ENCODE results near the gene IGFBP2. TPM values are rescaled to one million over a fixed set of nuclear protein-coding genes. Genes with fewer than 3 reads are reported as not detected.
A peak's percentile ranks its signal among the peaks of the same experiment; 100 is the strongest.

Gene IGFBP2
- total and polyA plus RNA-seq, 9 of the 15 experiments (the other 6 are each of a cell fraction or from before 2014, with no cell fraction given), result 0.93 TPM; not detected in 8

GRCh38 chr2:216696751-216697560 is 63.7 kb downstream of the IGFBP2 start:
- Histone ChIP-seq H3K4me3 (no peak overlapping the region), H2AFZ (ENCODE audit: low read depth, low read length) (peak overlapping the region; percentile 81), H3K79me2 (ENCODE audit: control insufficient read depth, insufficient read depth, low read length) (no peaks in the 10 kb centered on the region), H3K9me3 (replicated peaks; ENCODE audit: control insufficient read depth, insufficient read depth, low read depth, low read length) (no peaks in the 10 kb centered on the region), H3K9ac (ENCODE audit: insufficient read depth in 1 of 2, low read depth in 2 of 2, low read length in 2 of 2) (no peak overlapping the region), H3K27ac (ENCODE audit: extremely low read depth, low read depth, low read length) (no peak overlapping the region), H3K9me1 (ENCODE audit: control insufficient read depth, insufficient read depth, low read length) (no peaks in the 10 kb centered on the region), H3K4me1 (replicated peaks in 1 of 2; ENCODE audit: control insufficient read depth in 2 of 2, insufficient read depth in 2 of 2, low read length in 2 of 2) (peaks cover 2 to 17% of the 10 kb centered on the region in 2 experiments), H4K20me1 (replicated peaks; ENCODE audit: control insufficient read depth, insufficient read depth, low read length) (no peaks in the 10 kb centered on the region), H3K4me2 (ENCODE audit: insufficient read depth, low read length) (no peak overlapping the region), H3K36me3 (ENCODE audit: control insufficient read depth, insufficient read depth, low read length) (no peaks in the 10 kb centered on the region), H3K27me3 (ENCODE audit: control insufficient read depth in 2 of 2, insufficient read depth in 2 of 2, low read length in 2 of 2) (no peaks in the 10 kb centered on the region; a peak in 1 of 5 replicates)
- ATAC-seq (peak; percentile 82), FAIRE-seq (peak; percentile 42), DNase-seq (ENCODE audit: extremely low read depth in 1 of 4, low spot score in 3 of 4) (peak in 3 of 4 experiments; percentile 11 to 30 (median 26))
- intact Hi-C loops (cut with micrococcal nuclease) (loop anchor here (5.0 kb wide), 4 partner anchors 80 to 815 kb away; no protein-coding TSS in a partner anchor), in situ Hi-C loops (cut with MboI) (loop anchor here (10.0 to 25.0 kb wide), 2 partner anchors 288 to 1015 kb away; no protein-coding TSS in a partner anchor)
- WGBS (ENCODE audit: insufficient coverage, low coverage, missing lambda C conversion rate), result 7% methylated on average over 7 of the region's 7 CpGs
- ChIA-PET POLR2A (interaction anchor here (1.1 kb wide), 1 partner anchor 10 kb away, joined by 3 read pairs; no protein-coding TSS in a partner anchor), CTCF (ENCODE audit: low intra/inter-chr PET ratio) (no interaction called here)
- no TSS peak for BruUV-seq (replicated peaks)
- peak; percentile 42; the same call in 1 of the 2 replicates for TF ChIP-seq L3MBTL2 (IDR thresholded peaks at IDR 0.05)
- no peak for TF ChIP-seq ZNF282 (CRISPR knock-in tag; IDR thresholded peaks at IDR 0.05)
- peak; percentile 43; the same call in 1 of the 2 replicates for TF ChIP-seq REST (IDR thresholded peaks at IDR 0.05; ENCODE audit: borderline replicate concordance)
- no peak for TF ChIP-seq REST (CRISPR knock-in tag; IDR thresholded peaks at IDR 0.05; ENCODE audit: low read depth)
- no peak for TF ChIP-seq DLX4 (CRISPR knock-in tag; IDR thresholded peaks at IDR 0.05)
- TF ChIP-seq SUPT5H (IDR thresholded peaks at IDR 0.05), result no peak
- TF ChIP-seq NCOA6 (IDR thresholded peaks at IDR 0.05), result no peak
- TF ChIP-seq GATAD2A (IDR thresholded peaks at IDR 0.05), result no peak
- no peak for TF ChIP-seq PYGO2 (tag; IDR thresholded peaks at IDR 0.05)
- peak; percentile 49; the same call in 1 of the 2 replicates for TF ChIP-seq USF2 (CRISPR knock-in tag; IDR thresholded peaks at IDR 0.05)
